Transverse colon (tissue), 3 donors: Measurements from ENCODE around the gene HOXB4.
A peak's percentile ranks its signal among the peaks of the same experiment; 100 is the strongest.

ENCODE experiments used
- POLR2A ChIP-seq: fragments of 450-650 bp; IDR thresholded peaks from one replicate; pipeline ENCODE4 v1.6.1; 2016; ENCODE audit warnings: antibody characterized with exemption, mild to moderate bottlenecking, moderate library complexity
- POLR2AphosphoS5 ChIP-seq, 3 donors: sonication (generic); formaldehyde crosslinking; IDR thresholded peaks; one replicate each; pipeline ENCODE4 v1.6.1; 2016; ENCODE audit warnings: antibody characterized with exemption in 3 of 3

GRCh38 chr17:48611681-48612455 lies 33.7 kb upstream of the HOXB4 start:
- TF ChIP-seq POLR2AphosphoS5 (IDR thresholded peaks at IDR 0.05) (peak in 2 of 3 donors; percentile 10 to 21), POLR2A (peak; percentile 21)
